DND-41 (cell line): ENCODE results near the gene NEDD4L.

Experiments used
- ATAC-seq: fragments of 200-7000 bp; cut with Tn5 transposase; 3 replicates; pipeline ENCODE4 v1.9.1; 2021; ENCODE audit warnings: low read depth; ENCODE audit not compliant: insufficient read depth
- DNase-seq: peaks from one replicate; pipeline ENCODE4 v3.0.0-alpha.2; 2020
- H2AFZ ChIP-seq: 2 replicates; pipeline ENCODE4 v1.6.0; 2012; ENCODE audit warnings: low read depth, low read length
- H3K27ac ChIP-seq: 2 replicates; pipeline ENCODE4 v1.5.1; 2012; ENCODE audit warnings: low read length, inconsistent platforms
- H3K27me3 ChIP-seq: fragments of 200-600 bp; sonication (generic); 2 replicates; pipeline ENCODE4 v1.6.0; 2012; ENCODE audit warnings: low read length, mild to moderate bottlenecking, inconsistent platforms; ENCODE audit not compliant: insufficient read depth, poor library complexity
- H3K36me3 ChIP-seq: 2 replicates; pipeline ENCODE4 v1.5.1; 2012; ENCODE audit warnings: low read length, inconsistent platforms; ENCODE audit not compliant: insufficient read depth
- H3K4me1 ChIP-seq: 2 replicates; pipeline ENCODE4 v1.5.1; 2012; ENCODE audit warnings: mild to moderate bottlenecking, low read length; ENCODE audit not compliant: insufficient read depth
- H3K4me2 ChIP-seq: 2 replicates; pipeline ENCODE4 v1.6.0; 2012; ENCODE audit warnings: mild to moderate bottlenecking, moderate library complexity, low read length, inconsistent platforms; ENCODE audit not compliant: insufficient read depth
- H3K4me3 ChIP-seq, 2 experiments: fragments of 200-600 bp in 1 of 2; shearing (Covaris generic) in 1 of 2; 2 replicates each; pipeline ENCODE4 v1.5.1; 2012 to 2016; ENCODE audit warnings: inconsistent platforms in 2 of 2, low read length in 2 of 2, mild to moderate bottlenecking in 2 of 2, low read depth in 1 of 2, moderate library complexity in 1 of 2
- H3K79me2 ChIP-seq: 2 replicates; pipeline ENCODE4 v1.6.0; 2012; ENCODE audit warnings: low read length, inconsistent platforms; ENCODE audit not compliant: insufficient read depth
- H3K9ac ChIP-seq: 2 replicates; pipeline ENCODE4 v1.6.0; 2012; ENCODE audit warnings: low read depth, mild to moderate bottlenecking, inconsistent platforms, low read length, moderate library complexity
- H3K9me3 ChIP-seq: 2 replicates; pipeline ENCODE4 v1.5.1; 2012; ENCODE audit warnings: low read length, moderate library complexity, mild to moderate bottlenecking, inconsistent platforms; ENCODE audit not compliant: insufficient read depth, severe bottlenecking
- H4K20me1 ChIP-seq: 2 replicates; pipeline ENCODE4 v1.6.0; 2012; ENCODE audit warnings: low read length; ENCODE audit not compliant: insufficient read depth
- EZH2 ChIP-seq: IDR thresholded peaks from 3 replicates; pipeline ENCODE4 v1.6.1; 2012; ENCODE audit warnings: borderline replicate concordance, low read depth, mild to moderate bottlenecking, moderate library complexity, low read length, inconsistent platforms; ENCODE audit not compliant: severe bottlenecking
- TF ChIP-seq, protein P1 (sequence below): IDR thresholded peaks from 2 replicates; pipeline ENCODE4 v1.5.1; 2012; ENCODE audit warnings: borderline replicate concordance, low read length, moderate library complexity, mild to moderate bottlenecking; ENCODE audit not compliant: poor library complexity, severe bottlenecking; ENCODE audit errors: extremely low read depth

NEDD4L gene

DNA sequence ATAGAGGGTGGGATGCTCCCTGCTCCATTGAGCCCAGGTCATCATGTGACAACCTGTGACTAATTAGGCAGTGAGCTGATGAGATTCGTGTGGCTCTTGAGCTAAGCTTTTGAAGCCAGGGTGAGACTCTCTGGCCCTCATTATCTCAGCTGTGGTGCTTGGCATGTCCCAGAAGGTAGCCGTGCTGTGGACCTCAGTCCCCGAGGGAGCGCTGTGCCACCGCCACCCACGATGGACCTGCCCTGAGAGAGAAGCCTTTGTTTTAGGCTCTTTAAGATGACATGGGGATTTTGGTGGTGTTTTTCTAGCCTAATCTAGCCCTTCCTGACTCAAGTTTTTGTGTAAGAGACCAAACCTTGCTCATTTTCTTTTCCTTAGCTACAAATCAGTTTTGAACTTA lies 66.4 kb downstream of the NEDD4L start:
- Histone ChIP-seq H3K27me3 (no peaks in the 10 kb centered on the region), H3K4me2 (no peak overlapping the region), H3K9me3 (no peaks in the 10 kb centered on the region), H3K36me3 (no peaks in the 10 kb centered on the region), H2AFZ (no peak overlapping the region), H3K79me2 (no peaks in the 10 kb centered on the region), H4K20me1 (peaks cover 9% of the 10 kb centered on the region), H3K27ac (no peak overlapping the region), H3K9ac (no peak overlapping the region), H3K4me1 (no peaks in the 10 kb centered on the region), H3K4me3 (no peak overlapping the region)
- DNase-seq (no peak), ATAC-seq (no peak)
- no peak for TF ChIP-seq EZH2
- TF ChIP-seq, protein P1, sequence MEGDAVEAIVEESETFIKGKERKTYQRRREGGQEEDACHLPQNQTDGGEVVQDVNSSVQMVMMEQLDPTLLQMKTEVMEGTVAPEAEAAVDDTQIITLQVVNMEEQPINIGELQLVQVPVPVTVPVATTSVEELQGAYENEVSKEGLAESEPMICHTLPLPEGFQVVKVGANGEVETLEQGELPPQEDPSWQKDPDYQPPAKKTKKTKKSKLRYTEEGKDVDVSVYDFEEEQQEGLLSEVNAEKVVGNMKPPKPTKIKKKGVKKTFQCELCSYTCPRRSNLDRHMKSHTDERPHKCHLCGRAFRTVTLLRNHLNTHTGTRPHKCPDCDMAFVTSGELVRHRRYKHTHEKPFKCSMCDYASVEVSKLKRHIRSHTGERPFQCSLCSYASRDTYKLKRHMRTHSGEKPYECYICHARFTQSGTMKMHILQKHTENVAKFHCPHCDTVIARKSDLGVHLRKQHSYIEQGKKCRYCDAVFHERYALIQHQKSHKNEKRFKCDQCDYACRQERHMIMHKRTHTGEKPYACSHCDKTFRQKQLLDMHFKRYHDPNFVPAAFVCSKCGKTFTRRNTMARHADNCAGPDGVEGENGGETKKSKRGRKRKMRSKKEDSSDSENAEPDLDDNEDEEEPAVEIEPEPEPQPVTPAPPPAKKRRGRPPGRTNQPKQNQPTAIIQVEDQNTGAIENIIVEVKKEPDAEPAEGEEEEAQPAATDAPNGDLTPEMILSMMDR = no peak

DNA sequence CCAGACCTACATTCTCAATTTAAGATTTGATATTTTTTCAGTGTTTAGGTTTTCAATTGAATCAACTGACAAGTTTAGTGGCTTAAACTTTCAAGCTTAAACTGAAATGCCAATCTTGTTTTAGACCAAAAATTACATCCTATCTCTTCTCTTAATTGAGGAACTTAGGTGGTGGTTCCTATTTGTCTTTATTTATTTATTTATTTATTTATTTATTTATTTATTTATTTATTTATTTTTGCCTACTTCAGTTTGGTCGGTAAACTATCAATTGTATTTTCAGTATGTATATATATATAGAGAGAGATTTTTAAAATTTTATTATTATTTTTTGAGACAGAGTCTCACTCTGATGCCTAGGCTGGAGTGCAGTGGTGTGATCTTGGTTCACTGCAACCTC lies 68.1 kb downstream of the NEDD4L start:
- H2AFZ ChIP-seq = no peak overlapping the region
- no peaks in the 10 kb centered on the region for H3K79me2 ChIP-seq
- no peak overlapping the region for H3K9ac ChIP-seq
- H3K4me1 ChIP-seq = no peaks in the 10 kb centered on the region
- H4K20me1 ChIP-seq = 0 out of 2 replicates have a peak, but pooled peaks cover 2% of the 10 kb centered on the region
- H3K9me3 ChIP-seq = no peaks in the 10 kb centered on the region
- H3K27ac ChIP-seq = no peak overlapping the region
- H3K4me3 ChIP-seq = no peak overlapping the region
- TF ChIP-seq EZH2 = no peak
- TF ChIP-seq, protein P1 = no peak
- no peaks in the 10 kb centered on the region for H3K27me3 ChIP-seq
- no peaks in the 10 kb centered on the region for H3K36me3 ChIP-seq
- DNase-seq = no peak
- no peak overlapping the region for H3K4me2 ChIP-seq
- ATAC-seq = no peak

DNA sequence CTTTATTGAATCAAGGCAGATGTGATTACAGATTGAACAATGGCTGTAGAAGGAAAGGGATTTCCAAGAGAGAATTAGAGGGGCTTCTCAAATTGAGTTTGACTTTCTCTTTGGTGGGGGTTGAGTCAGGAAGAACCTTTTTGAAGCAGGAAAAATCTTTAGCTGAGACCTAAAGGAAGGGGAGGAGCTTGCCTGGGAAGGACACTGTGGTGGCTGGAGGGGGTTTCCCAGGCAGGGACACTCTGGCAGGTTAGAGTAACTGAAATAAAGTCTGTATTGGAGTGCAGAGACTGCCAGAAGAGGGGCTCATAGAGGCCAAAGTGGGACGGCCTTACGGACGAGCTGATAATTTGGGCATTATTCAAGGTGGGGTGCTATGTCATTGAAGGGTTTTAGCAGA lies 69.3 kb downstream of the NEDD4L start:
- TF ChIP-seq, protein P1 = no peak
- TF ChIP-seq EZH2 = no peak
- DNase-seq (no peak), ATAC-seq (no peak)
- no peaks in the 10 kb centered on the region for H3K9me3 ChIP-seq
- H3K79me2 ChIP-seq = no peaks in the 10 kb centered on the region
- H2AFZ ChIP-seq = no peak overlapping the region
- H3K4me2 ChIP-seq = no peak overlapping the region
- 0 out of 2 replicates have a peak, but pooled peaks cover 2% of the 10 kb centered on the region for H4K20me1 ChIP-seq
- H3K27ac ChIP-seq = no peak overlapping the region
- H3K27me3 ChIP-seq = no peaks in the 10 kb centered on the region
- no peaks in the 10 kb centered on the region for H3K4me1 ChIP-seq
- no peaks in the 10 kb centered on the region for H3K36me3 ChIP-seq
- no peak overlapping the region for H3K9ac ChIP-seq
- H3K4me3 ChIP-seq = no peak overlapping the region

DNA sequence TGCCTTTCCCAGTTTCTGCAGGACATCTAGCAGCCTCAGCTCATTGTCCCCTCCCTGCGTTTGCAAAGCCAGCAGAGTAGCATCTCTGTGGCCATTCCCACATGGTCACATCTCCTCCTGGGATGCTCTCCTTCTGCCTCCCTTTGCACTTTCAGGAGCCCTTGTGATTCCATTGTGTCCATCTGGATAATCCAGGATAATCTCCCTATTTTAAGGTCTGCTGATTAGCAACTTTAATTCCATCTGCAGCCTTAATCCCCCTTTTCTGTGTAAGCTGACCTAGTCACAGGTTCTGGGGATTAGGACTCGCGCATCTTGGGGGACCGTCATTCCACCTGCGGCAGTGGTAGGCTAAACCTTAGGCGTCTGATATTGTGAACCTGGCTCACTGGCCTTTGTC lies 70.7 kb downstream of the NEDD4L start:
- Histone ChIP-seq H3K4me1 (no peaks in the 10 kb centered on the region), H3K36me3 (no peaks in the 10 kb centered on the region), H3K4me2 (no peak overlapping the region), H3K9me3 (no peaks in the 10 kb centered on the region), H4K20me1 (0 out of 2 replicates have a peak, but pooled peaks cover 2% of the 10 kb centered on the region), H2AFZ (no peak overlapping the region), H3K4me3 (no peak overlapping the region), H3K27me3 (no peaks in the 10 kb centered on the region), H3K9ac (no peak overlapping the region), H3K27ac (no peak overlapping the region), H3K79me2 (no peaks in the 10 kb centered on the region)
- DNase-seq (no peak), ATAC-seq (no peak)
- TF ChIP-seq EZH2 = no peak
- TF ChIP-seq, protein P1 = no peak
